Testis (tissue), 2 donors: ENCODE data around the gene PTCH1.

ENCODE experiments used
- CTCF ChIP-seq, 3 experiments: fragments of 450-650 bp in 2 of 3; fragments of 200-600 bp in 1 of 3; sonication (generic) in 1 of 3; IDR thresholded peaks; one replicate each; pipeline ENCODE4 v1.5.1; 2016 to 2019; ENCODE audit warnings: antibody characterized with exemption in 3 of 3, mild to moderate bottlenecking in 2 of 3, moderate library complexity in 1 of 3
- POLR2A ChIP-seq: fragments of 450-650 bp; IDR thresholded peaks from one replicate; pipeline ENCODE4 v1.6.1; 2017; ENCODE audit warnings: antibody characterized with exemption, mild to moderate bottlenecking, moderate library complexity

GRCh38 chr9:95477441-95477840 lies 39.3 kb downstream of the PTCH1 start:
- TF ChIP-seq CTCF (IDR thresholded peaks at IDR 0.05), result no peak
- TF ChIP-seq POLR2A, result no peak
